GM12872 (cell line): ENCODE data around the gene CLASP1.

Experiments
- CTCF ChIP-seq: IDR thresholded peaks from 3 replicates; pipeline ENCODE4 v1.5.1; 2011; ENCODE audit warnings: low read depth, mild to moderate bottlenecking, low read length, moderate library complexity; ENCODE audit not compliant: insufficient read depth

The CLASP1 gene

GRCh38 chr2:121475811-121476571 is 173.3 kb downstream of the CLASP1 start:
- no peak for TF ChIP-seq CTCF

- no peak for TF ChIP-seq CTCF
Observed at GRCh38 chr2:121473512-121473911, 175.8 kb downstream of the CLASP1 start.

GRCh38 chr2:121472470-121472993 is 176.7 kb downstream of the CLASP1 start:
- no peak for TF ChIP-seq CTCF

GRCh38 chr2:121471532-121472469 is 177.5 kb downstream of the CLASP1 start:
- TF ChIP-seq CTCF = no peak

- no peak for TF ChIP-seq CTCF
Observed at GRCh38 chr2:121470917-121471316, 178.3 kb downstream of the CLASP1 start.

- no peak for TF ChIP-seq CTCF
Observed at GRCh38 chr2:121469356-121469755, 179.9 kb downstream of the CLASP1 start.

- no peak for TF ChIP-seq CTCF
Observed at GRCh38 chr2:121468936-121469335, 180.3 kb downstream of the CLASP1 start.
